ENCODE measurements around the gene MSANTD2.

MSANTD2 gene

DNA sequence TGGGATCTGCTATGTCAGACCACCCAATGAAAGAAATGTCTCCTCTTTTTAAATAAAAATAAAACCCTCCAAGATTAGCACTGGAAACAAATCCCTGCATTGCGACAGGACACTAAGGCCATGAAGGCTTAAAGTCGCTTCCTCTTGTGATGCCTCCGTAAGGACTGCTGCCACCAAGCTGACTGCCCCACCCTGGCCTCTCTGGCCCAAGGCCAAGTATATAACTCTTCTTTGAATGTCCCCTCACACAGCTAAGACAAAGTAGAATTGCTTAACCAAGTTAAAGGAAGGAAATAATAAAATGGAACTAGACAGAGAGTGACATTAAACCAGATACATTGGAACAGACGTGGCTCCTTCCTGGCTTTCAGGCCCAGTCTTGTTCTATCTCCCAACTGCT lies 68.0 kb downstream of the MSANTD2 start:
- peaks cover 3% of the 10 kb centered on the region for H3K4me1 ChIP-seq (ENCODE audit: insufficient read depth, low read length)

GRCh38 chr11:124729571-124729970 lies 70.6 kb downstream of the MSANTD2 start:
- peaks cover 20% of the 10 kb centered on the region for H3K4me1 ChIP-seq (ENCODE audit: insufficient read depth, low read length)

More for the DNA sequence above, 68.0 kb downstream of the MSANTD2 start:
- Histone ChIP-seq H3K9me3 (ENCODE audit: control insufficient read depth, insufficient read depth, low read length) (no peaks in the 10 kb centered on the region), H3K9ac (ENCODE audit: low read depth, low read length) (no peak overlapping the region), H3K36me3 (ENCODE audit: insufficient read depth, low read length) (no peaks in the 10 kb centered on the region)

DNA sequence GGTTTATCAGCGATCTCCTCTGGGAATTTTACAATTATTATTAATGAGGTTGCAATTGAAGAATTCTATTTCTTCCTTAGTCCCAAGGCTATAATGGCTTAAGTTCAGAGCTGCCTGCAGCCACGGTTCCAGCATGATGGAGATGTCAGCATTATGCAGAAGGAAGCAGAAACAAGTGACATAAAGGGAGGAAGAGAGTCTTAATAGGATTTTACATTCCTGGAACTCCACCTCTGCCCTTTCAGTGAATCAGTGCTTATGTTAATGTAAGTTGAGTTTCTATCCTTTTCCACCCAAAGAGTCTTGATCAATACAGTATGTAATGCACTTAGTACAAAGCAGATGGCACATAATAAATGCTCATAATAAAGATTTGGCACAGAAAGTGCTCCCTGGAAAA lies 72.1 kb downstream of the MSANTD2 start:
- H3K36me3 ChIP-seq (ENCODE audit: insufficient read depth, low read length) = no peaks in the 10 kb centered on the region
- no peak overlapping the region for H3K9ac ChIP-seq (ENCODE audit: low read depth, low read length)
- H3K9me3 ChIP-seq (ENCODE audit: control insufficient read depth, insufficient read depth, low read length) = no peaks in the 10 kb centered on the region
- peaks cover 20% of the 10 kb centered on the region for H3K4me1 ChIP-seq (ENCODE audit: insufficient read depth, low read length)

More at GRCh38 chr11:124729571-124729970, 70.6 kb downstream of the MSANTD2 start:
- H3K36me3 ChIP-seq (ENCODE audit: insufficient read depth, low read length) = no peaks in the 10 kb centered on the region
- no peak overlapping the region for H3K9ac ChIP-seq (ENCODE audit: low read depth, low read length)
- H3K9me3 ChIP-seq (ENCODE audit: control insufficient read depth, insufficient read depth, low read length) = no peaks in the 10 kb centered on the region

DNA sequence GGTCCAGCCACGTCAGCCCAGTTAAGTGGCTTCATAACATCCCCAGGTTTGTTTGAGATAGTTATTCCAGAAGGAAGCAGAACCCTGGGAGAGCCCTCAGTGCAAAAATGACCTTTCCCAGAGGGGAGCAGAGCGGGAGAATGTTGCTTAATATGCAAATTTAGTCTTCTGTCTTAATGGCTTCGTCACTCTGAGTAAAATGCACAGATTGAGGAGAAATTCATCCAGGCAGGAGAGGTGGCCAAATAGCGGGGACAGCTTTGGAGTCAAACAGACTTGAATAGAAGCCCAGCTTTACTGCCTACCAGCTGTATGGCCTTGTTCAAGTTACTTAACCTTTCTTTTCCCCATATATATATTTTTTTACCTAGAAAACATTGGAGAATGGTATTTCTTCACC lies 72.7 kb downstream of the MSANTD2 start:
- H3K9ac ChIP-seq (ENCODE audit: low read depth, low read length) = no peak overlapping the region
- peaks cover 20% of the 10 kb centered on the region for H3K4me1 ChIP-seq (ENCODE audit: insufficient read depth, low read length)
- H3K36me3 ChIP-seq (ENCODE audit: insufficient read depth, low read length) = no peaks in the 10 kb centered on the region
- no peaks in the 10 kb centered on the region for H3K9me3 ChIP-seq (ENCODE audit: control insufficient read depth, insufficient read depth, low read length)

GRCh38 chr11:124725719-124726105 lies 74.5 kb downstream of the MSANTD2 start:
- no peaks in the 10 kb centered on the region for H3K9me3 ChIP-seq (ENCODE audit: control insufficient read depth, insufficient read depth, low read length)
- no peak overlapping the region; the same call in 1 of the 2 replicates for H3K9ac ChIP-seq (ENCODE audit: low read depth, low read length)
- H3K4me1 ChIP-seq (ENCODE audit: insufficient read depth, low read length) = peaks cover 20% of the 10 kb centered on the region
- no peaks in the 10 kb centered on the region for H3K36me3 ChIP-seq (ENCODE audit: insufficient read depth, low read length)

DNA sequence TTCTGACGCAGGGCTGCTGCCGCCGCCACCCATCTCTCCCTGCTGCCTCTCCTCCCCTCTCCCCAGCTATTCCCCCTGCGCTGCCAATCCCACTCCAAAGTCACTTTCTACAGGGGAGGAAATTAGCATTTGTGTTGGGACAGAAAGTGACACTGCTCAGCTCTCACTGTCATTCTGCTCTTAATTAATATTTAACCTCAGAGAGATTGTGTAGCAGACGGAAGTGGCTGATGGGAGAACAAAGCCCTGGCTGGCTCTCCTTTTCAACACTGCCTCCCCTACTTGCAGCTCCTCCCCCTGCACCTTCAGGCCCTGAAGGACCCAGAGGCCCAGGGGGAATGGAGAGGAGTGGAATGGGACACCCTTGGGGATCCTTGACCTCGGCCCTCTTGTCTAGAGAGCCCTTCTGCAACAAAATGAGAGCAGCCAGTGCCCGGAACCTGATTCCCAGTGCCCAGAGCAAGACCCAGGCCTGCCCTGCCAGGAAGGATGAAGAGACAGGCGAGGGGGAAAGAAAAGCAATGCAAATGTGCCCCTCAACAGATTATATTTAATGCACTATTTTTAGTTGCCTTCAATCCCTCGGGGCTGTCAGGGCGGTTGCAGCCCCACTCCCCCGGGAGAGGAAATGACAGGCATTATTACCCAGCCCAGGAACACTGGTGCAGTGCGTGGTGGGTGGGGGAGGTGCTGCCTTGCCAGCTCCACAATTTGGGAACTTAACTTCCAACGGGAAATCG lies 75.1 kb downstream of the MSANTD2 start:
- Histone ChIP-seq H3K9me3 (ENCODE audit: control insufficient read depth, insufficient read depth, low read length) (no peaks in the 10 kb centered on the region), H3K4me1 (ENCODE audit: insufficient read depth, low read length) (peaks cover 20% of the 10 kb centered on the region), H3K36me3 (ENCODE audit: insufficient read depth, low read length) (no peaks in the 10 kb centered on the region), H3K9ac (ENCODE audit: low read depth, low read length) (no peak overlapping the region; the same call in 1 of the 2 replicates)

GRCh38 chr11:124722176-124722575 lies 78.0 kb downstream of the MSANTD2 start:
- H3K36me3 ChIP-seq (ENCODE audit: insufficient read depth, low read length) = no peaks in the 10 kb centered on the region
- H3K9me3 ChIP-seq (ENCODE audit: control insufficient read depth, insufficient read depth, low read length) = no peaks in the 10 kb centered on the region
- H3K9ac ChIP-seq (ENCODE audit: low read depth, low read length) = no peak overlapping the region
- H3K4me1 ChIP-seq (ENCODE audit: insufficient read depth, low read length) = peaks cover 22% of the 10 kb centered on the region

DNA sequence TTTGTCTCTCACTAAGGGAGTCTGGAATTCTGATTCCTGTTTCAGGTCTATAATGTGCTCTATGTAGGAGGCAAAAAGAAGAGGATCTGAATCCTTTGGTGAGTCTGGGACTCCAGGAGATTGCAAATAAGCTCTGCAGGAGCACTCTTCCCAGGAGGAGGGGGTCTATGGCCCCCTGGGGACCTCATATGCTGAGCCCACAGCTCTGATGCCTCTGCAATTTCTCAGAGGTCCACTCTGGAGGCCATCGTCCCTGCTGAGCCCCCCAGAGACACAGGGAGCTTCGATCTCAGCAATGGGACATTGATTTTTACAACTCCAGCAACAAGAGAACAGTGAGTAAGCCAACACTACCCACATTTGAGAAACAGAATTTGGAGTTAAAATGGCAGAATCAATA lies 80.7 kb downstream of the MSANTD2 start:
- H3K36me3 ChIP-seq (ENCODE audit: insufficient read depth, low read length) = no peaks in the 10 kb centered on the region
- no peak overlapping the region for H3K9ac ChIP-seq (ENCODE audit: low read depth, low read length)
- H3K4me1 ChIP-seq (ENCODE audit: insufficient read depth, low read length) = peaks cover 8% of the 10 kb centered on the region; the same call in 1 of the 2 replicates
- no peaks in the 10 kb centered on the region for H3K9me3 ChIP-seq (ENCODE audit: control insufficient read depth, insufficient read depth, low read length)

DNA sequence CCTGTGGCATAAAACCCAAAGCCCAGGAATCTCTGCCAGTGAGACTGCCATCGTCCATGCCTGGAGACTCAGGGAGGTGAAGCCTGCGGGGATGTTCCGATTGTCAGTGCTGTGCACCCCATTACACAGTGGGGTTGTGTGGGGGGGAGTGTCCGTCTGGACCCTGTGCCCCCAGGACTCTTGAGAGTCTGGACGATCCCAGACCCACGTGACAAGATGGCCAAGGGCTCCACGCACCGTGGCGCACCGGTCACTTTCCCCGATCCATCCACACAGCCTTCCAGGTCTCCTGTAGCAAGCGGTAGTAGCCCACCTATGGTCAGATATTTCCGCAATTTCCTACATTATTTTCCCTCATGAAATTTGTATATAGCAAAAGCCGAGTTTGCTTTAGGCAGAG lies 81.4 kb downstream of the MSANTD2 start:
- Histone ChIP-seq H3K9me3 (ENCODE audit: control insufficient read depth, insufficient read depth, low read length) (no peaks in the 10 kb centered on the region), H3K4me1 (ENCODE audit: insufficient read depth, low read length) (peaks cover 8% of the 10 kb centered on the region; the same call in 1 of the 2 replicates), H3K36me3 (ENCODE audit: insufficient read depth, low read length) (no peaks in the 10 kb centered on the region), H3K9ac (ENCODE audit: low read depth, low read length) (peak overlapping the region; percentile 55; the same call in 1 of the 2 replicates)

GRCh38 chr11:124717786-124718651 lies 82.2 kb downstream of the MSANTD2 start:
- H3K4me1 ChIP-seq (ENCODE audit: insufficient read depth, low read length) = peaks cover 8% of the 10 kb centered on the region; the same call in 1 of the 2 replicates
- no peaks in the 10 kb centered on the region for H3K36me3 ChIP-seq (ENCODE audit: insufficient read depth, low read length)
- H3K9ac ChIP-seq (ENCODE audit: low read depth, low read length) = peak overlapping the region; percentile 55; the same call in 1 of the 2 replicates
- no peaks in the 10 kb centered on the region for H3K9me3 ChIP-seq (ENCODE audit: control insufficient read depth, insufficient read depth, low read length)

GRCh38 chr11:124717421-124717785 lies 82.8 kb downstream of the MSANTD2 start:
- Histone ChIP-seq H3K36me3 (ENCODE audit: insufficient read depth, low read length) (no peaks in the 10 kb centered on the region), H3K9me3 (ENCODE audit: control insufficient read depth, insufficient read depth, low read length) (no peaks in the 10 kb centered on the region), H3K4me1 (ENCODE audit: insufficient read depth, low read length) (peaks cover 8% of the 10 kb centered on the region; the same call in 1 of the 2 replicates), H3K9ac (ENCODE audit: low read depth, low read length) (peak overlapping the region; percentile 55; the same call in 1 of the 2 replicates)

DNA sequence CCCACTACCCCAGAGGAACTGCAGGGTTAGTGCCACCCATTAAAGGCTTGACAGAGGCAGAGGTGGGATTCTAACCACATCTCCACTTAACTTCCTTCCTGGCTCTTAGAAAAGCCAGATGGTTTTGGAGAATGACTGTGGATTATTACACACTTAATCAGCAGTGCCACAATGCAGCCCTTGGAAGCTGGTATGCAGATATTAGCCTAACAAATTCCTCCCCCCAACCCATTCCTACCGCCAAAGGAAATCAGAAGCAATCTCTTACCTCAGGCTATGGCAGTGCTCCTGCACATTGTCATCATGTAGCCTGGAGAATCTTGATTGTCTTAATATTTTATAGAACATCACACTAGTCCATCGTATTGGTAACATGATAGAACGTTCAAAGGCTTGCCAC lies 83.6 kb downstream of the MSANTD2 start:
- Histone ChIP-seq H3K9me3 (ENCODE audit: control insufficient read depth, insufficient read depth, low read length) (no peaks in the 10 kb centered on the region), H3K4me1 (ENCODE audit: insufficient read depth, low read length) (peaks cover 8% of the 10 kb centered on the region; the same call in 1 of the 2 replicates), H3K9ac (ENCODE audit: low read depth, low read length) (no peak overlapping the region), H3K36me3 (ENCODE audit: insufficient read depth, low read length) (no peaks in the 10 kb centered on the region)
